Thoracic aorta (tissue), 2 donors: ENCODE results near the gene ERG. TPM values are rescaled to one million over a fixed set of nuclear protein-coding genes. Genes with fewer than 3 reads are reported as not detected.

Experiments
- ATAC-seq: fragments of 150-250 bp; one replicate; pipeline ENCODE4 v1.8.0; 2017; ENCODE audit warnings: low read depth; ENCODE audit not compliant: insufficient number of reproducible peaks, low FRiP score
- DNase-seq: peaks from one replicate; pipeline ENCODE4 v3.0.0-alpha.2; 2020; ENCODE audit warnings: low spot score
- H3K27ac ChIP-seq, 2 donors: fragments of 200-600 bp; sonication (generic); 1 replicate in 1 of 2; 2 replicates in 1 of 2; pipeline ENCODE4 v1.5.1; 2016; ENCODE audit warnings: mild to moderate bottlenecking in 2 of 2, moderate library complexity in 2 of 2
- H3K27me3 ChIP-seq: fragments of 200-600 bp; sonication (generic); replicated peaks from 2 replicates; pipeline ENCODE4 v1.6.0; 2016; ENCODE audit warnings: mild to moderate bottlenecking; ENCODE audit not compliant: insufficient read depth
- H3K36me3 ChIP-seq: fragments of 200-600 bp; sonication (generic); one replicate; pipeline ENCODE4 v1.5.1; 2016
- H3K4me1 ChIP-seq, 2 donors: fragments of 200-600 bp; sonication (generic); 1 replicate in 1 of 2; 2 replicates in 1 of 2; pipeline versions ENCODE4 v1.5.1 to v1.6.0; 2016; ENCODE audit warnings: low read depth in 2 of 2, mild to moderate bottlenecking in 1 of 2; ENCODE audit not compliant: control insufficient read depth in 1 of 2
- H3K4me3 ChIP-seq: fragments of 200-600 bp; sonication (generic); 2 replicates; pipeline ENCODE4 v1.5.1; 2016; ENCODE audit warnings: mild to moderate bottlenecking
- H3K9me3 ChIP-seq: fragments of 200-600 bp; sonication (generic); 2 replicates; pipeline ENCODE4 v1.5.1; 2016
- CTCF ChIP-seq: fragments of 200-600 bp; sonication (generic); IDR thresholded peaks from one replicate; pipeline ENCODE4 v1.5.1; 2019; ENCODE audit warnings: antibody characterized with exemption
- total RNA-seq, 2 donors: library from RNA; depleted of rRNA; stranded (reverse); fragments of >200 nt; gene quantifications; one replicate each; pipeline versions ENCODE4 v1.1.0 to v1.2.3, GENCODE V29; 2016

Gene ERG
- total RNA-seq, 2 donors from 2014 or later, result 40.2 to 177 TPM

- peak; percentile 74 for TF ChIP-seq CTCF
- Histone ChIP-seq H3K9me3 (no peaks in the 10 kb centered on the region), H3K27ac (peak overlapping the region; percentile 96 to 97), H3K36me3 (no peaks in the 10 kb centered on the region), H3K4me1 (peaks cover 18 to 82% of the 10 kb centered on the region in 2 donors), H3K4me3 (peak overlapping the region; percentile 52), H3K27me3 (no peaks in the 10 kb centered on the region)
- DNase-seq (no peak), ATAC-seq (peak; percentile 18)
These were observed 145.6 kb downstream of the ERG start for GRCh38 chr21:38352536-38353219.

DNA sequence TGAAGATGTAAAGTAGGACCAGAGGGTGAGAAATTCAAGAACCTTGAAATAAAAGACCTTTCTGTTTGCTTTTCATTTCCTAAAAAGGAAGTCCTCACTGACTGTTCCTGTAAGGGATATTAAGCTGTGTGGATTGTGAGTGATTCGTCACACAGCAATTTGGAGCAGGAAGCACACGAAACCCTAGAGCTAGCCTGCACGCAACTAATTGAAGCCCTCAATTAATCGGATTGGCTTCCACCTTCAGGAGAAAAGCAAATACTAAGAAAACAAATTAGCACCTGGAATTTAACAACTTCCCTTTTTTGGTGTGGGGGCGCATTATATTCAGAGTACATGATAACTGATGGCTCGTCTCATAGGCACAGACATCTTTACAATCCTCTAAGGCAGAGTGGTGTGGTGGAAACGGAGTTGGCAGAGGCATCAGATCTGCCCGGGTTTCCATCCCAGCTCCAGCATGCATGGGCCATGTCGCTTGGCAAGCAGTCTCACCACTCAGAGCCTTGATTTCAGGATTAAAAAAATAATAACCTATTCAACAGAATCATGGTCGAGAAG, 146.2 kb downstream of the ERG start:
- no peak for DNase-seq

DNA sequence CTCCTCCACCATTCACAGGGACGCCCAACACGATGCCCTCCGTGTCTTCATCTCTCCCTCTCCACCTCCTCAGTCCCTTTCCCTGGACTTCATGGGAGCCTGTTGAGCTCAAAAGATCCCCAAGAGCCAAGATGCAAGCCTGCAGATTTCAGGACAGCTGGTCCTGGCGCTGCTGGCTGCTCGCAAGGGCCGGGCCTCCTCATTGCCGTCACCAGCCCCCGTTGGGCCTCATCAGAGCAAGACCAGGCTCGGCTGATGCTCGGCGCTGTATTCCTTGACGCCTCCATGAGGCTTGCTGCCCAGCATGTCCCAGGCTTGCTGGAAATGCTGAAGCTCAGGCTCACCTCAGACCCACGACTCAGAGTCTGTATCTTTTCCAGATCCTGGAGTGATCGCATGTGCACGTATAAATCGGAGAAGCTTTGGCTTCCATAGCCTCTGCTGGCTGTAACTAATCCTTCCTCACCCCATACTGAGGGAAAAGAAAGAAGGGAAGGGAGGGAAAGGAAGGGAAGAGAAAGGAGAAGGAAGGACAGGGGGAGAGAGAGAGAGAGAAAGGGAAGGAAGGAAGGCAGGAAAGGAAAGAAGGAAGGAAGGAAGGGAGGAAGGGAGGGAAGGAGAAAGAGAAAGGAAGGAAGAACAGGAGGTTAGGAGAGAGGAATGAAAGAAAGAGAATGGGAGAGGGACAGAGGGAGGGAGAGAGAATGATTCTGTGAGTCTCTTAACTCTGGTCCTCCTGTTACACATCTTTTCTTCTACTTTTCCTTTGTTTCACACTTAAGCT, 146.9 kb downstream of the ERG start:
- no peaks in the 10 kb centered on the region for H3K9me3 ChIP-seq
- H3K27me3 ChIP-seq, result no peaks in the 10 kb centered on the region
- H3K4me1 ChIP-seq, result peaks cover 18 to 76% of the 10 kb centered on the region in 2 donors
- H3K36me3 ChIP-seq, result no peaks in the 10 kb centered on the region
- no peak for TF ChIP-seq CTCF
- peak overlapping the region; percentile 96 to 97 for H3K27ac ChIP-seq
- no peak overlapping the region for H3K4me3 ChIP-seq
- DNase-seq (no peak), ATAC-seq (no peak)

More for the DNA sequence above, 146.2 kb downstream of the ERG start:
- Histone ChIP-seq H3K36me3 (no peaks in the 10 kb centered on the region), H3K4me3 (peak overlapping the region; percentile 52), H3K9me3 (no peaks in the 10 kb centered on the region), H3K27ac (peak overlapping the region; percentile 96 to 97), H3K27me3 (no peaks in the 10 kb centered on the region), H3K4me1 (peaks cover 18 to 82% of the 10 kb centered on the region in 2 donors)
- TF ChIP-seq CTCF, result no peak
- ATAC-seq, result peak; percentile 52

DNA sequence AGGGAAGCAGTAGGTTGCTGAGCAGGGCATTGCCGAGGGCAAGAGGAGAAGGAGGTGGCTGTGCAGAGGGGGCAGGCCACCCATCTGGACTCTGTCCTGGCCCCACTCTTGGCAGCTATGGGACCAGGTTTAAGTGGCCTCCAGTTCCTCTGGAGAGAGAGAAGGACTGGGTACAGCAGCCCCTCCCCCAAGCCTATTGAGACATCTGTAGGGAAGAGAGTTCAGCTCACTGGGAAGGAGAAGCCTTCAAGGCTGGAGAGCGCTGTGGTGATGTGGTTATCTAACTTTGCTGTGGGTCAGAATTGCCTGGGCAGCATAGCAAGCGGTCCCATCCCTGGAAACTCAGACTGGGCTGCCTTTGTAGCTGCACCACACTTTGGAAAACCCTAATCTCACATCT, 147.6 kb downstream of the ERG start:
- no peak for TF ChIP-seq CTCF
- no peaks in the 10 kb centered on the region for H3K9me3 ChIP-seq
- H3K4me3 ChIP-seq, result no peak overlapping the region
- H3K27ac ChIP-seq, result peak overlapping the region; percentile 96 to 97
- ATAC-seq (no peak), DNase-seq (no peak)
- no peaks in the 10 kb centered on the region for H3K27me3 ChIP-seq
- peaks cover 18 to 70% of the 10 kb centered on the region in 2 donors for H3K4me1 ChIP-seq
- H3K36me3 ChIP-seq, result no peaks in the 10 kb centered on the region

GRCh38 chr21:38349977-38350376, 148.3 kb downstream of the ERG start:
- H3K27me3 ChIP-seq, result no peaks in the 10 kb centered on the region
- H3K9me3 ChIP-seq, result no peaks in the 10 kb centered on the region
- peak overlapping the region; percentile 96 to 97 for H3K27ac ChIP-seq
- no peak for ATAC-seq
- H3K4me3 ChIP-seq, result no peak overlapping the region
- peaks cover 18 to 69% of the 10 kb centered on the region in 2 donors for H3K4me1 ChIP-seq
- TF ChIP-seq CTCF, result no peak
- no peaks in the 10 kb centered on the region for H3K36me3 ChIP-seq
- no peak for DNase-seq
